ENCODE data around the gene NKAIN1.

The NKAIN1 gene

DNA sequence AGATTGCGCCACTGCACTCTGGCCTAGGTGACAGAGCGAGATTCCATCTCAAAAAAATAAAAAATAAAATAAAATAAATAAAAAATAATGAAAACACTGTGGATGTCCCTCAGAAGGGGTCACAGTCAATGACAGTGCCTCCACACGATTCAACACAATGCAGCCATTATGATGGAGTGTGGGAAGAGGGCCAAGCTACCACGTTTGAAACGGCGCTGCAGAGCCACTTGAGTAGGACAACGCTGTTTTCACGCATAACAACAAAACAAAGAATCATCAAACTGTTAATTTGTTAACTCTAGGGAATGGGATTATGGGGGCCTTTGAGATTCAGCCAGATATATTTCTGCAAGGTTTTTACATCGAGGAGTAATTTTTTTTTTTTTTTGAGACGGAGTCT lies 36.5 kb downstream of the NKAIN1 start (continued):
- TF ChIP-seq ZNF239 (tag by site-specific recombination; IDR thresholded peaks at IDR 0.05) = no peak
- no peak for TF ChIP-seq ZNF629 (tag by site-specific recombination; IDR thresholded peaks at IDR 0.05)

DNA sequence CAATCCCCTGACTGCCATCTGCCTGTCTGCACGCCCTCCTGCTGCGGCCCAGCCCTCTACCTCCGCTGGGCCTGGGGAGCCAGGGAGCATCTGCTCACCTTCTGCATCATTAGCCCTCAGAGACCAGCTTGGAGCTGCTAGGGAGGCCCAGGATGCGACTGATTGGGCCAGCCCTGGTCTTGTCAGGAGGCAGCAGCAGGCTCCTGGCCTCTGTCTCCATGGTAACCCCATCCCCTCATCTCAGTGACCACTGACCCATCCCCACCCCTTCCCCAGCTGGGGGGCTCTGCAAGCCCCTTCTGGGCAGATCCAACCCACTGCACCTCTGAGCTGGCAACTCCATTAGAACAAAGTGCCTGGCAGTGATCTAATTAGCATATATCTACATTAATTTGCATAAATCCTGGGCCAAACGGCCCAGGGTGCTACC lies 37.7 kb downstream of the NKAIN1 start:
- POLR2A ChIA-PET = no interaction called here
- TF ChIP-seq, protein P1, sequence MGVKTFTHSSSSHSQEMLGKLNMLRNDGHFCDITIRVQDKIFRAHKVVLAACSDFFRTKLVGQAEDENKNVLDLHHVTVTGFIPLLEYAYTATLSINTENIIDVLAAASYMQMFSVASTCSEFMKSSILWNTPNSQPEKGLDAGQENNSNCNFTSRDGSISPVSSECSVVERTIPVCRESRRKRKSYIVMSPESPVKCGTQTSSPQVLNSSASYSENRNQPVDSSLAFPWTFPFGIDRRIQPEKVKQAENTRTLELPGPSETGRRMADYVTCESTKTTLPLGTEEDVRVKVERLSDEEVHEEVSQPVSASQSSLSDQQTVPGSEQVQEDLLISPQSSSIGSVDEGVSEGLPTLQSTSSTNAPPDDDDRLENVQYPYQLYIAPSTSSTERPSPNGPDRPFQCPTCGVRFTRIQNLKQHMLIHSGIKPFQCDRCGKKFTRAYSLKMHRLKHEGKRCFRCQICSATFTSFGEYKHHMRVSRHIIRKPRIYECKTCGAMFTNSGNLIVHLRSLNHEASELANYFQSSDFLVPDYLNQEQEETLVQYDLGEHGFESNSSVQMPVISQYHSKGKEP (tag by site-specific recombination; IDR thresholded peaks at IDR 0.05) = no peak
- TF ChIP-seq ZNF274 (IDR thresholded peaks at IDR 0.05; ENCODE audit: low read length) (no peak), ZNF274 (tag by site-specific recombination; IDR thresholded peaks at IDR 0.05; ENCODE audit: borderline replicate concordance) (no peak), ZNF341 (tag by site-specific recombination; IDR thresholded peaks at IDR 0.05; ENCODE audit: low read depth) (no peak), ZNF10 (tag by site-specific recombination; IDR thresholded peaks at IDR 0.05) (no peak), HOXD13 (CRISPR knock-in tag; IDR thresholded peaks at IDR 0.05; ENCODE audit: borderline replicate concordance) (no peak), ZNF837 (tag by site-specific recombination; IDR thresholded peaks at IDR 0.05) (no peak), BCL11A (tag by site-specific recombination; IDR thresholded peaks at IDR 0.05; ENCODE audit: low read depth) (no peak), ZNF610 (tag by site-specific recombination; IDR thresholded peaks at IDR 0.05; ENCODE audit: borderline replicate concordance) (no peak), ZNF600 (tag by site-specific recombination; IDR thresholded peaks at IDR 0.05) (no peak), ZNF555 (tag by site-specific recombination; conservative IDR thresholded peaks at IDR 0.05) (no peak), ZNF544 (tag by site-specific recombination; IDR thresholded peaks at IDR 0.05) (no peak), ZNF626 (tag by site-specific recombination; IDR thresholded peaks at IDR 0.05) (no peak), GLI2 (tag by site-specific recombination; IDR thresholded peaks at IDR 0.05; ENCODE audit: borderline replicate concordance, low read depth) (no peak), REPIN1 (tag by site-specific recombination; IDR thresholded peaks at IDR 0.05; ENCODE audit: low read depth) (no peak), ZNF654 (tag by site-specific recombination; IDR thresholded peaks at IDR 0.05; ENCODE audit: low read depth) (no peak), ZNF133 (tag by site-specific recombination; IDR thresholded peaks at IDR 0.05) (no peak)
- TF ChIP-seq, protein P2, sequence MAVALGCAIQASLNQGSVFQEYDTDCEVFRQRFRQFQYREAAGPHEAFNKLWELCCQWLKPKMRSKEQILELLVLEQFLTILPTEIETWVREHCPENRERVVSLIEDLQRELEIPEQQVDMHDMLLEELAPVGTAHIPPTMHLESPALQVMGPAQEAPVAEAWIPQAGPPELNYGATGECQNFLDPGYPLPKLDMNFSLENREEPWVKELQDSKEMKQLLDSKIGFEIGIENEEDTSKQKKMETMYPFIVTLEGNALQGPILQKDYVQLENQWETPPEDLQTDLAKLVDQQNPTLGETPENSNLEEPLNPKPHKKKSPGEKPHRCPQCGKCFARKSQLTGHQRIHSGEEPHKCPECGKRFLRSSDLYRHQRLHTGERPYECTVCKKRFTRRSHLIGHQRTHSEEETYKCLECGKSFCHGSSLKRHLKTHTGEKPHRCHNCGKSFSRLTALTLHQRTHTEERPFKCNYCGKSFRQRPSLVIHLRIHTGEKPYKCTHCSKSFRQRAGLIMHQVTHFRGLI (tag by site-specific recombination; IDR thresholded peaks at IDR 0.05) = no peak
- TF ChIP-seq, protein P3, sequence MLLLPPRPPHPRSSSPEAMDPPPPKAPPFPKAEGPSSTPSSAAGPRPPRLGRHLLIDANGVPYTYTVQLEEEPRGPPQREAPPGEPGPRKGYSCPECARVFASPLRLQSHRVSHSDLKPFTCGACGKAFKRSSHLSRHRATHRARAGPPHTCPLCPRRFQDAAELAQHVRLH (tag by site-specific recombination; IDR thresholded peaks at IDR 0.05) = no peak
- no peaks in the 10 kb centered on the region for H3K9me3 ChIP-seq (ENCODE audit: control insufficient read depth, insufficient read depth, low read depth, low read length)
- no peaks in the 10 kb centered on the region for H3K36me3 ChIP-seq (ENCODE audit: control insufficient read depth in 2 of 2, insufficient read depth in 1 of 2, low read length in 2 of 2)
- CTCF ChIA-PET = interaction anchor here (0.7 kb wide), 1 partner anchor 19 kb away, joined by 3 read pairs; no protein-coding TSS in a partner anchor
- no peak overlapping the region for H3K27ac ChIP-seq (ENCODE audit: extremely low read depth, low read depth, low read length)
- no peaks in the 10 kb centered on the region for H3K4me1 ChIP-seq (ENCODE audit: control insufficient read depth, insufficient read depth, low read length)
- H3K4me3 ChIP-seq (ENCODE audit: low read depth, low read length) = no peak overlapping the region

DNA sequence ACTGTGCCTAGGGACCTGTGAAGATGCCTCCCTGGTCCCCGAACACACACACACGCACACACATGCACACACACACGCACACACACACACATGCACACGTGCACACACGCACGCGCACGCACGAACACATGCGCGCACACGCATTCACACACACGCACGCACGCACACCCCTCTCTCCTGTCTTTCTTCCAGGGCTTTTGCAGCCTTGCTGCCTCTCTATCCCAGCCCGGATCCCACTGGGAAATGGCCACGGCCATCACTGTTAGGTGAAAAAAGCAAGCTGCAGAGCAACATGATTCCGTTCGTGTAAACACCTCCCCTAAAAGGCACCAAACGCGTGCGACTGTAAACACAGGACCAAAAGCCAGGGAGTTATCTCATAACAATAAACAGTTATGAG lies 39.7 kb downstream of the NKAIN1 start:
- no peaks in the 10 kb centered on the region for H3K36me3 ChIP-seq (ENCODE audit: control insufficient read depth in 2 of 2, insufficient read depth in 1 of 2, low read length in 2 of 2)
- H3K4me1 ChIP-seq (ENCODE audit: control insufficient read depth, insufficient read depth, low read length) = no peaks in the 10 kb centered on the region
- CTCF ChIA-PET = interaction anchor here (0.7 kb wide), 1 partner anchor 14 kb away, joined by 4 read pairs; no protein-coding TSS in a partner anchor
- POLR2A ChIA-PET = no interaction called here
- no peak overlapping the region for H3K27ac ChIP-seq (ENCODE audit: extremely low read depth, low read depth, low read length)
- H3K4me3 ChIP-seq (ENCODE audit: low read depth, low read length) = no peak overlapping the region
- TF ChIP-seq PRDM1 (tag by site-specific recombination; IDR thresholded peaks at IDR 0.05) = no peak
- TF ChIP-seq, protein P4, sequence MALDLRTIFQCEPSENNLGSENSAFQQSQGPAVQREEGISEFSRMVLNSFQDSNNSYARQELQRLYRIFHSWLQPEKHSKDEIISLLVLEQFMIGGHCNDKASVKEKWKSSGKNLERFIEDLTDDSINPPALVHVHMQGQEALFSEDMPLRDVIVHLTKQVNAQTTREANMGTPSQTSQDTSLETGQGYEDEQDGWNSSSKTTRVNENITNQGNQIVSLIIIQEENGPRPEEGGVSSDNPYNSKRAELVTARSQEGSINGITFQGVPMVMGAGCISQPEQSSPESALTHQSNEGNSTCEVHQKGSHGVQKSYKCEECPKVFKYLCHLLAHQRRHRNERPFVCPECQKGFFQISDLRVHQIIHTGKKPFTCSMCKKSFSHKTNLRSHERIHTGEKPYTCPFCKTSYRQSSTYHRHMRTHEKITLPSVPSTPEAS (tag by site-specific recombination; IDR thresholded peaks at IDR 0.05) = peak; percentile 88
- no peaks in the 10 kb centered on the region for H3K9me3 ChIP-seq (ENCODE audit: control insufficient read depth, insufficient read depth, low read depth, low read length)

Measured in HEK293 (cell line).